Eye (tissue), 1 donor: Measurements from ENCODE around the gene NFIL3.
A peak's percentile ranks its signal among the peaks of the same experiment; 100 is the strongest.
"Not testable (repeated sequence)": the region's sequence is repeated elsewhere in the genome, so short reads cannot be mapped to it uniquely, and the experiment has no call there.

ENCODE experiments used
- DNase-seq: peaks from one replicate; pipeline ENCODE4 v3.0.0-alpha.2; 2015

The NFIL3 gene

GRCh38 chr9:91395106-91395552, 28.5 kb downstream of the NFIL3 start:
- DNase-seq = no peak

- DNase-seq = no peak
Measured at GRCh38 chr9:91393826-91394225, 29.8 kb downstream of the NFIL3 start.

DNA sequence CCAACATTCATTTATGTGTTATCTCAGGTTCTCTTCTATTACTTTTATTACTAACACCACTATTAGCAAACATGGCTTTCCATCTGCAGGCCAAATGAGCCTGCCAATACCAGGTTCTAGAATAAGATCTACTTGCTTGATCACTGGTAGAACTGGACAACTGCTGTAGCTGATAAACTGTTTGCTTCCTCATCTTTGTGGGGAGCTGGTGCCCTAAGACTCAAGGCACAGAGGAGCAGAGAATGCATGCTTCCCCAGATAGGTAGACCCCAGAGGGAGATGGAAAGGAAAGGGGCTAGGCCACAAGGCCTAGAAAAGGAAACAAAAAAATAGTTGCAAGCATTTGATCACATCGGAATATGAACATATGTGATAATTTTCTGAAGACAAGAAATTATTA, 31.2 kb downstream of the NFIL3 start:
- no peak for DNase-seq

DNA sequence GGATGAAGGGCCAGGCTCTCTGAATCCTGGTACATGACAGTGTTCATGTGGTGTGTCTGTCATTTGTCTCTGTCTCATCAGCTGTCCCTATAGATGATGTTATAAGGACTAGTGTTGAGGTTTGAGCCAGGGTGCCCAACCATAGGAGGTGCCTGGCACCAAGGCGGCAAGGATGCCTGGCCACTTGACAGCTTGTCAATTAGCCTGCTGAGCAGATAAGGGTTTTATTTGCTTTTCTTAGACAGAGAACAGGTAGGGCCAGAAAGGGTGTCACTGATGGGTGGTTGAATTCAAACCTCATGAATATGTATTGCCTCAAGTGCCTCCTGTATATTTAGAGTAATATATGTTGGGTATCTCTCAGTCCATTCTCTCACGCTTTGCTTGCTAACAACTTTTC, 31.8 kb downstream of the NFIL3 start:
- DNase-seq = no peak

- DNase-seq = no peak
Measured at GRCh38 chr9:91391412-91391811, 32.2 kb downstream of the NFIL3 start.

GRCh38 chr9:91389686-91390085, 33.9 kb downstream of the NFIL3 start:
- not testable (repeated sequence) for DNase-seq

- DNase-seq = no peak
Measured at GRCh38 chr9:91386765-91387164, 36.9 kb downstream of the NFIL3 start.

DNA sequence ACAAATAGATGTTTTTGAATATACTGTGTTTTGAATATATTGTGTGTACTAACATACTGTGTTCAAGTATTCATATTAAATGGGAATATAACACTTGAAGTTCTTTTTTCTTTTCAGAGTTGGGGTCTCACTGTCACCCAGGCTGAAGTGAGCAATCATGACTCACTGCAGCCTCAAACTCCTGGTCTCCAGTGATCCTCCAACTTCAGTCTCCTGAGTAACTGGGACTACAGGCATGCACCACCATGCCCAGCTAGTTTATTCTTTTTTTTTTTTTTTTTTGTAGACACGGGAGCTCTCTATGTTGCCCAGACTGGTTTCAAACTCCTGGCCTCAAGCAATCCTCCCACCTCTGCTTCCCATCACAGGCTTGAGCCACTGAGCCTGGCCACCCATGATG, 38.7 kb downstream of the NFIL3 start:
- DNase-seq = no peak

GRCh38 chr9:91383577-91383976, 40.1 kb downstream of the NFIL3 start:
- DNase-seq = no peak

DNA sequence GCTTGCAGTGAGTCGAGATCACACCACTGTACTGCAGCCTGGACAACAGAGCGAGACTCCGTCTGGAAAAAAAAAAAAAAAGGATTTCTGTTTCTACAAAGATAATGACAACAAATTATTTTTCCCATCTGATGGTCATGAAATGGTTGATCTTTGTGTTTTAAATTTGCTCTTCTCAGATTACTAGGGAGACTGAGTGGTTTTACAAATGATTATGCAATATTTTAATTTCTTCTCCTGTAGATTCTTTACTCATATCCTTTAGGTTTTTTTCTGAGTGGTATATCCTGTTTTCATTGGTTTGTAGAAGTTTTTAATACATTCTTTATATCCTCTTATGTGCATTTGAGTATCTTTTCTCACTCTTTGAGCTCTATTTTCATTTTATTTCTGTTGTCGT, 41.3 kb downstream of the NFIL3 start:
- no peak for DNase-seq

DNA sequence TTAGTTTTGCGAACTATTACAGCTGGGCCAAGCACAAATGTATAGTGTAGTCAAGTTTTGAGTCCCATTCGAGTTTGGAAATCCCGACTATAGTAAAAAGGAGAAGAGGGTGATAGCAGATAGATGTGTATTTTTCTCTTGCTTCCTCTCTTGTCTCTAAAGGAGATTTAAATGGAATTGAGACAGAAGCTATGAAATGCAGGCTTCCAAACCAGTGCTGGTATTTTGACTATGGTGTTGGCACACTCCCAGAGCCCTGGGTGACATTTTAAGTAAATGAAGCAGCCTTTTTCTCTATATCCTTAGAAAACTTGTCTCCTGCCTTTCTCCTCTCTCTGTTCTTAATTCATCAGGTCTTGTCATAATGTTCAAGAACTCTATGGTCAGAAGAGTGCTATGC, 44.2 kb downstream of the NFIL3 start:
- no peak for DNase-seq

GRCh38 chr9:91378695-91379127, 44.9 kb downstream of the NFIL3 start:
- no peak for DNase-seq

DNA sequence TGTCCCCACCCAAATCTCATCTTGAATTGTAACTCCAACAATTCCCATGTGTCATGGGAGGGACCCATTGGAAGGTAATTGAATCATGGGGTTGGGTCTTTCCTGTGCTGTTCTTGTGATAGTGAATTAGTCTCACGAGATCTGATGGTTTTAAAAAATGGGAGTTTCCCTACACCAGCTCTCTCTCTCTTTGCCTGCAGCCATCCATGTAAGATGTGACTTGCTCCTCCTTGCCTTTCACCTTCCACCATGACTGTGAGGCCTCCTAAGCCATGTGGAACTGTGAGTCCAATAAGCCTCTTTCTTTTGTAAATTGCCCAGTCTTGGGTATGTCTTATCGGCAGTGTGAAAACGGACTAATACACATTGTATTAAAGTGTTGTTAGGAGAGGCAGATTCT, 45.6 kb downstream of the NFIL3 start:
- DNase-seq = not testable (repeated sequence)

- DNase-seq = no peak
Measured at GRCh38 chr9:91376239-91376638, 47.4 kb downstream of the NFIL3 start.

- DNase-seq = no peak
Measured at GRCh38 chr9:91374939-91375338, 48.7 kb downstream of the NFIL3 start.

DNA sequence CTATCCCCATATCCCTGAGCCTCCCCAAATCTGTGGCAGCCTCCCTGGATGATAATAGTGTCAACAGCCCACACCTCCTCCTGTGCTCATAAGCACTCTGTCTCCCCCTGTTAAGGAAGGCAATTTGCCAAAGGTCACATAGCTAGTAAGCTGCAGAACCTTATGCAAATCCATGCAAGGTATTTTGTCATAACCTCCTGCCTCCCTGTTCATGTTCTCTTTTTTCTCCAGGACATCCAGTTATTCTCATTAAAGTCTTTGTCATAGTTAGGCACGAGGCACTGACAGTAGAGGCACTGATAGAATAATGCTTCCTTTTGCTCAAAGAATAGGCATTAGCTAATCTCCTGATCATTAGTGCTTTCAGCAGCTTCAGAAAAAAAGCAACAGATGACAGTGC, 51.7 kb downstream of the NFIL3 start:
- peak; percentile 37 for DNase-seq

DNA sequence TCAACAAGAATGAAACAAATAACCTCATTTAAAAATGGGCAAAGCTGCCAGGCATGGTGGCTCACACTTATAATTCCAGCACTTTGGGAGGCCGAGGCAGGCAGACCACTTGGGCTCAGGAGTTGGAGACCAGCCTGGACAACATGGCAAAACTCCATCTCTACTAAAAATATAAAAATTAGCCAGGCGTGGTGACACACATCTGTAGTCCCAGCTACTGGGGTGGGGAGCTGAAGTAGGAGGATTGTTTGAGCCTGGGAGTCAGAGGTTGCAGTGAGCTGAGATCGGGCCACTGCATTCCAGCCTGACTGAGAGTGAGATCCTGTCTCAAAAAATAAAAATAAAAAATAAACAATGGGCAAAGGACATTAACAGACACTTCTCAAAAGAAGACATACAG, 53.6 kb downstream of the NFIL3 start:
- DNase-seq = not testable (repeated sequence)

DNA sequence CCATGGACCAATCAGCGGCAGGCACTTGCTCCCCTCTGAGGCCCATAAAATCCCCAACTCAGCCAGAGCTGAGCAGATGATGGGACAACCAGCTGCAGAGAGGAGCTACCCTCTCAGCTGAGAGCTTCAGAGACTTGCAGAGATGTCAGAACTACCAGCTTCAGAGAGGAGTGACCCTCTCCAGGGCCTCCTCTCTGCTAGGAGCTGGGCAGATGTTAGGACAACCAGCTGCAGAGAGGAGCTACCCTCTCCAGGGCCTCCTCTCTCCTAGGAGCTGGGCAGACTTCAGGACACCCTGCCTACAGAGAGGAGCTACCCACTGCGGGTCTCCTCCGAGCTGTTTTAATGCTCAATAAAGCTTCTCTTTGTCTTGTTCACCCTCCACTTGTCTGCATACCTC, 58.9 kb downstream of the NFIL3 start:
- DNase-seq = no peak

- no peak for DNase-seq
Measured at GRCh38 chr9:91364005-91364404, 59.6 kb downstream of the NFIL3 start.

DNA sequence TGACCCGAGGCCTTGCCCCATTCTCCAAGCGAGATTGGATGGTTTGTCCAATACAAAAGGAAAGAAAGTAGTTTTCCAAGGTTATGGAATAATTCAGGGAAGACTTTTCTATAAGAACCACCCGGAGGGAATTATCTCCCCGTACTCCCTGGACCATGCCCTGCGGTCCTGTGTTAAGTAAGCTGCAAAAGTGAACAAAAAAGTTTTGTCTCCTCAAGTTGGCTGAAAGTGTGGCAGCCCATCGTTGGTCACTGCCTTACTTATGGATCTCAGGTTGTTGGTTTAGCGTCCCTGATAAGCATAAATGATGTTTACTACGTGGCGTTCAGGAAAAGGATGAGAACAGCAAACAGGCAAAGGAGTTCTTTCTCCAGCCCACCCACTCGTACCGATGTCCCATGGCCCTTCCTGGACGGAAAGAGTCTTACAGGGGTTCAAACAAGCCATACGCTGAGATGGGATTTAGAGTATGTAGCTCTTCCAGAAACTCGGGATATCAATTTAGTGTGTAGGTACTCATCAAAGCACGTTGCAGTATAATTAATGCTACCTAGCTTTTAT, 61.5 kb downstream of the NFIL3 start:
- DNase-seq = no peak

- DNase-seq = peak; percentile 94
Measured at GRCh38 chr9:91361291-91362050, 62.2 kb downstream of the NFIL3 start, which contains the start of gene AUH. Gene AUH, minus strand, starts transcription at chr9:91361918. Its CDS starts 29 bp downstream, at chr9:91361889.

- DNase-seq = peak; percentile 82
Measured at GRCh38 chr9:91360551-91361290, 62.9 kb downstream of the NFIL3 start.

DNA sequence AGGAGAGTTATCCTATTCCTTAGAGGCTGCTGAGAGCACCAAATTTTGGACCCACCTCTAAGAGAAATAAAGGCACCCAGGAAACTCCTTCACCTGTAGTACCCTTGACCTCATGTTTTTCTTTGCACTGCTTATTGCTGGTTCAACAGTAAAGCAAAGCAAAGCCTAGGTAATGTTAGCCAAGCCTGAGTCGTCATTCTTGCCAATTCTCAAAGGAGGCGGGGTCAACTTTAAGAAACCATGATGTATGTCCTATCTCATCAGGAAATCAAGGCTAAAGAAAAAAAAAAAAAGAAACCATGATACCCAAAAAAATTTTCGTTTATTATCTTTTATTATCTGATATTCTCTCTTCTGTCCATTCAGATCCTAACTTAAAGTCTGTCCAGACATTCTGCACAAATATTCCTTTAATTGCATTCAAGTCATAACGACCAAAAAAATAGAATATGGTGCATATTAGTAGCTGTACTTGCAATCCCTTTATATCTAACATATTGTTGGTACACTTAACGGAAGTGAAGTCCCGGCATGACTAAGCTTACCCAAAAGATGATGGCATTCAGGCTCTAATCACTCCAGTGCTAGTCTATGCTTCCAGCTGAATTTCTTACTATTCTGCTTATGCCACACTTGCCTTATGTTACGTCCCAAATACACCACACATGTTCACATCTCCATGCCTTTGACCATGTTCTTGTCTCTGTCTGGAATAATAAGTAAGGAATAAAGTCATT, 63.7 kb downstream of the NFIL3 start:
- peak; percentile 14 for DNase-seq
